ENCODE results near the gene FASN. TPM values are rescaled to one million over a fixed set of nuclear protein-coding genes. Genes with fewer than 3 reads are reported as not detected.

FASN gene
- total and polyA plus RNA-seq, 2 of the 4 experiments (the other 2 are of a cell fraction), result 12.4 to 56.0 TPM

DNA sequence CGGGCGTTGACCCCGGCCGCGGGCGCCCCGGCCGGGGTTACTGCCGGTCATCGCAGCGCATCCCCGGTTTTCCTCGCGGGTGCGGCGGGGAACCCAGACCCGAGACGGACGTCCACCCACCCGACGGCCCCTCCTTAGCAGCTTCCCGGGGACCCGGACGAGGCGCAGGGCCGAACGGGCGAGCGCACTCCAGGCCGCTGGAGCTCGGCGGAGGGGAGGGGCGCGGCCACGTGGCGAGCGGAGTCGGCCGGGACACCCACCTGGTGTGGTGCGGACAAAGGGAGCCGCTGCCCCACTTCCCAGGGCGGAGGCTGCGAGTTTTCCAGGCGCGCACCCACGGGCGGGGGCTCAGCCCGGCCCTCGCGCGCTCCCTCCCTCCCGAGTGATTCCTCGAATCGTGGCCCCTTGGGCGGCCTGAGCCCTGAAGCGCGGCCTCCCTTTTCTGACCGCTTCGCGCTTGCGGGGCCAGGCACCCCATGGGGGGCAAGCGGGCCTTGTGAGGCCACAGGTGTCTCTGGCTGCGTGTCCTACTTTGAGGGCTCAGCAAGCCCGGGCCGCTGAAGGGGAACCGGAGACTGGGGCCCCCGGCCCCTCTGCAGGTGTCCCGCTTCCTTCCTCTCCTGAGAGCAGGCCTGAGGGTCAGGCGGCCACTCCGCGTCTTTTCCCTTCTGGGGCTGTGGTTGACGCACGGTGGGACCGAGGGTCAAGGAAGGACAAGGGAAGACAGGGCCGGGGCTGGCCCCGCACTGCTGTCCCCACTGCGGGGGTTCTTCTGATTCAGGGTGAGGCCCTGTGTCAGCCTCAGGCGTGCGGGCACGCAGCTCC lies 1.1 kb upstream of the FASN start:
- Histone ChIP-seq H3K14ac (replicated peaks; ENCODE audit: low read depth, low read length) (peak overlapping the region; percentile 79), H3K4me2 (ENCODE audit: low read depth, low read length) (peak overlapping the region; percentile 83), H2AK9ac (replicated peaks; ENCODE audit: low read depth, low read length, poor library complexity) (peak overlapping the region; percentile 99), H2BK120ac (ENCODE audit: low read depth, low read length) (peak overlapping the region; percentile 74), H3K27ac (ENCODE audit: insufficient read depth, low read length) (peak overlapping the region; percentile 94), H2BK20ac (ENCODE audit: low read depth, low read length) (0 out of 2 replicates have a peak overlapping the region, but pooled peaks have one; percentile 1), H3K9ac (ENCODE audit: low read depth, low read length) (peak overlapping the region; percentile 62), H4K20me1 (ENCODE audit: insufficient read depth, low read length) (peaks cover 26% of the 10 kb centered on the region), H4K5ac (ENCODE audit: low read depth, low read length) (peak overlapping the region; percentile 93), H3K79me1 (ENCODE audit: low read depth in 1 of 2, low read length in 2 of 2) (peaks cover 0 to 45% of the 10 kb centered on the region in 2 experiments; a peak in 3 of 4 replicates), H3K4me1 (ENCODE audit: control insufficient read depth, insufficient read depth, low read length) (peaks cover 13% of the 10 kb centered on the region), H3K56ac (ENCODE audit: extremely low read depth, insufficient read depth, low read length) (0 out of 2 replicates have a peak overlapping the region, but pooled peaks have one; percentile 21), H3K23ac (ENCODE audit: low read depth, low read length) (peak overlapping the region; percentile 78), H3K4me3 (ENCODE audit: insufficient read depth, low read depth, low read length) (peak overlapping the region; percentile 72), H3K4ac (ENCODE audit: low read depth, low read length) (peak overlapping the region; percentile 95), H2BK15ac (ENCODE audit: low read depth, low read length) (peak overlapping the region; percentile 41; the same call in 1 of the 3 replicates), H2AFZ (replicated peaks; ENCODE audit: low read length, poor library complexity) (peak overlapping the region; percentile 99), H4K91ac (ENCODE audit: insufficient read depth, low read depth, low read length) (peak overlapping the region; percentile 84), H3K36me3 (ENCODE audit: control insufficient read depth, insufficient read depth, low read length) (peaks cover 13% of the 10 kb centered on the region), H2AK5ac (ENCODE audit: low read depth, low read length) (peak overlapping the region; percentile 94), H2BK5ac (ENCODE audit: low read depth, low read length, poor library complexity, severe bottlenecking) (peak overlapping the region; percentile 88), H3K27me3 (ENCODE audit: control insufficient read depth, insufficient read depth, low read length) (no peaks in the 10 kb centered on the region), H3K9me3 (ENCODE audit: control insufficient read depth, insufficient read depth, low read length) (no peaks in the 10 kb centered on the region), H4K8ac (ENCODE audit: low read depth in 2 of 2, low read length in 2 of 2) (peak overlapping the region; percentile 92 to 97), H3K18ac (ENCODE audit: low read depth, low read length) (peak overlapping the region; percentile 46; the same call in 1 of the 2 replicates), H3K9me1 (ENCODE audit: insufficient read depth, low read length) (peaks cover 5% of the 10 kb centered on the region; the same call in 1 of the 2 replicates)
- intact Hi-C loops (cut with micrococcal nuclease), result loop anchor here (1.0 to 2.0 kb wide), 3 partner anchors 55 to 68 kb away; partner anchors contain the start of genes DCXR and RAC3
- ATAC-seq (ENCODE audit: low read depth) (no peak; the same call in 1 of the 2 replicates), DNase-seq (no peak)
- 23% methylated on average over 45 of the region's 80 CpGs; no CpG with 5 or more reads in 1 of the 2 experiments for WGBS, 2 experiments (ENCODE audit: extremely low coverage in 2 of 2, insufficient read length in 1 of 2)
- CTCF ChIA-PET, result interaction anchor here (0.7 kb wide), 1 partner anchor 69 kb away, joined by 3 read pairs; no protein-coding TSS in a partner anchor
- POLR2A ChIA-PET (ENCODE audit: unreplicated experiment), result interaction anchor here (0.6 to 1.5 kb wide), 2 partner anchors 61 to 219 kb away, joined by 4 to 5 read pairs; partner anchors contain the start of gene DCXR
- peak; percentile 35; the same call in 1 of the 2 replicates for TF ChIP-seq POLR2A (IDR thresholded peaks at IDR 0.05; ENCODE audit: low read depth, low read length)
- TF ChIP-seq MXI1 (IDR thresholded peaks at IDR 0.05; ENCODE audit: borderline replicate concordance, low read depth, low read length), result no peak; the same call in 1 of the 2 replicates
- 0 out of 2 replicates have a peak, but pooled peaks have one; percentile 14 for TF ChIP-seq MAZ (IDR thresholded peaks at IDR 0.05; ENCODE audit: borderline replicate concordance, low read depth, low read length)
- BruUV-seq (replicated peaks), result no TSS peak
- in situ Hi-C loops (cut with MboI; ENCODE audit: low sequenced_read_pairs), result no loop called here
- dilution Hi-C loops (cut with HindIII; ENCODE audit: low sequenced_read_pairs, unreplicated experiment), result no loop called here
